ENCODE data around the gene RALBP1. TPM values are rescaled to one million over a fixed set of nuclear protein-coding genes. Genes with fewer than 3 reads are reported as not detected.

The RALBP1 gene
- total RNA-seq, 3 donors from 2014 or later, result 67.2 to 91.2 (median 82.2) TPM

DNA sequence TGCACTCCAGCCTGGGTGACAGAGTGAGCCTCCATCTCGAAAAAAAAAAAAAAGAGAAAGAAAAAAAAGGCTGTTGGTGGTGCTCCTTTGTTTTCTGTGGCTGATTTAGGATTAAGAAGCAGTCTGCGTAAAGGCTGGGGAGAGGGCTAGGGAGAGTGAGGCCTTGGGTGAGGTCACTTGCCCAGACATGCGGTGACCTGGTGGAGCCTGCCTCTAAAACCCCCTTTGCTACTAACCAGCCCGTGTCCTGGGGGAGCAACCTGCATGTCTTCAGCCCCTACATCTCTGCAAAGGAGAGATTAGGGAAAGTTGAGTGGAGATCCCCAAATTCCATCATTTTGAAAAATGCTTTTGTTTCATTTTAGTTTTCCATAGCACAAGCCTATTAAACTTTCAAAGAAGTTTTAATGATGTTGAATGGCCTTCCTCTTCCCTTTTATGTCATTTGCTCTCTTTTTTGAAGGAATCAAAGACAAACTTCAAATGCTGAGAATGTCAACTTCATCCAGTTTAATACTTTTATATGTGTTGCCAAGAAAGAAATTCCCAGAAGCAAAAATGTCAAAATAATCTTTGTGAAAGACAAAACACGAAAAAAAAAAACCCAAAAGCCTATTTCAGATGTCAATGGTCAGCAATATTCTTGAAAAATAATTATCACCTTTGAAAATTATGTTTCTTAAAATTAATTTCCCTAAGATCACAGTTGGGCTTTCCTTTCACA is 38.9 kb upstream of the RALBP1 start:
- no peak overlapping the region for H3K4me3 ChIP-seq
- no peak for DNase-seq (ENCODE audit: low spot score in 2 of 2)
- intact Hi-C loops (cut with DNase I; ENCODE audit: low total_unique reads), result no loop called here
- no peak for TF ChIP-seq POLR2AphosphoS5 (IDR thresholded peaks at IDR 0.05)
- TF ChIP-seq, protein P1, sequence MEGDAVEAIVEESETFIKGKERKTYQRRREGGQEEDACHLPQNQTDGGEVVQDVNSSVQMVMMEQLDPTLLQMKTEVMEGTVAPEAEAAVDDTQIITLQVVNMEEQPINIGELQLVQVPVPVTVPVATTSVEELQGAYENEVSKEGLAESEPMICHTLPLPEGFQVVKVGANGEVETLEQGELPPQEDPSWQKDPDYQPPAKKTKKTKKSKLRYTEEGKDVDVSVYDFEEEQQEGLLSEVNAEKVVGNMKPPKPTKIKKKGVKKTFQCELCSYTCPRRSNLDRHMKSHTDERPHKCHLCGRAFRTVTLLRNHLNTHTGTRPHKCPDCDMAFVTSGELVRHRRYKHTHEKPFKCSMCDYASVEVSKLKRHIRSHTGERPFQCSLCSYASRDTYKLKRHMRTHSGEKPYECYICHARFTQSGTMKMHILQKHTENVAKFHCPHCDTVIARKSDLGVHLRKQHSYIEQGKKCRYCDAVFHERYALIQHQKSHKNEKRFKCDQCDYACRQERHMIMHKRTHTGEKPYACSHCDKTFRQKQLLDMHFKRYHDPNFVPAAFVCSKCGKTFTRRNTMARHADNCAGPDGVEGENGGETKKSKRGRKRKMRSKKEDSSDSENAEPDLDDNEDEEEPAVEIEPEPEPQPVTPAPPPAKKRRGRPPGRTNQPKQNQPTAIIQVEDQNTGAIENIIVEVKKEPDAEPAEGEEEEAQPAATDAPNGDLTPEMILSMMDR (IDR thresholded peaks at IDR 0.05), result no peak
- no peaks in the 10 kb centered on the region for H3K36me3 ChIP-seq
- H3K27me3 ChIP-seq, result no peaks in the 10 kb centered on the region
- no peaks in the 10 kb centered on the region for H3K9me3 ChIP-seq
- H3K4me1 ChIP-seq, result no peaks in the 10 kb centered on the region
- H3K27ac ChIP-seq, result peak overlapping the region in 1 of 2 donors; percentile 19

- DNase-seq (ENCODE audit: low spot score in 2 of 2), result no peak
- no peaks in the 10 kb centered on the region for H3K9me3 ChIP-seq
- H3K27ac ChIP-seq, result peak overlapping the region; percentile 19 to 33
- intact Hi-C loops (cut with DNase I; ENCODE audit: low total_unique reads), result no loop called here
- no peaks in the 10 kb centered on the region for H3K36me3 ChIP-seq
- TF ChIP-seq POLR2AphosphoS5 (IDR thresholded peaks at IDR 0.05) (no peak), POLR2A (IDR thresholded peaks at IDR 0.05) (no peak)
- TF ChIP-seq, protein P1 (IDR thresholded peaks at IDR 0.05), result no peak
- H3K4me1 ChIP-seq, result no peaks in the 10 kb centered on the region
- H3K4me3 ChIP-seq, result no peak overlapping the region
- no peaks in the 10 kb centered on the region for H3K27me3 ChIP-seq
These were observed 38.3 kb upstream of the RALBP1 start for GRCh38 chr18:9437021-9437437.

GRCh38 chr18:9437672-9438071 is 37.6 kb upstream of the RALBP1 start:
- no peaks in the 10 kb centered on the region for H3K9me3 ChIP-seq
- intact Hi-C loops (cut with DNase I; ENCODE audit: low total_unique reads), result no loop called here
- TF ChIP-seq, protein P1 (IDR thresholded peaks at IDR 0.05), result no peak
- TF ChIP-seq POLR2AphosphoS5 (IDR thresholded peaks at IDR 0.05) (no peak), POLR2A (IDR thresholded peaks at IDR 0.05) (no peak)
- no peaks in the 10 kb centered on the region for H3K36me3 ChIP-seq
- no peaks in the 10 kb centered on the region for H3K4me1 ChIP-seq
- no peaks in the 10 kb centered on the region for H3K27me3 ChIP-seq
- no peak overlapping the region for H3K4me3 ChIP-seq
- H3K27ac ChIP-seq, result no peak overlapping the region
- no peak for DNase-seq (ENCODE audit: low spot score in 2 of 2)

- intact Hi-C loops (cut with DNase I; ENCODE audit: low total_unique reads), result no loop called here
- Histone ChIP-seq H3K9me3 (no peaks in the 10 kb centered on the region), H3K27me3 (no peaks in the 10 kb centered on the region), H3K4me3 (no peak overlapping the region), H3K4me1 (no peaks in the 10 kb centered on the region), H3K36me3 (no peaks in the 10 kb centered on the region), H3K27ac (no peak overlapping the region)
- TF ChIP-seq, protein P1 (IDR thresholded peaks at IDR 0.05), result no peak
- TF ChIP-seq POLR2AphosphoS5 (IDR thresholded peaks at IDR 0.05), result no peak
- TF ChIP-seq POLR2A (IDR thresholded peaks at IDR 0.05), result no peak
- DNase-seq (ENCODE audit: low spot score in 2 of 2), result no peak
These were observed 34.3 kb upstream of the RALBP1 start for GRCh38 chr18:9441061-9441460.

DNA sequence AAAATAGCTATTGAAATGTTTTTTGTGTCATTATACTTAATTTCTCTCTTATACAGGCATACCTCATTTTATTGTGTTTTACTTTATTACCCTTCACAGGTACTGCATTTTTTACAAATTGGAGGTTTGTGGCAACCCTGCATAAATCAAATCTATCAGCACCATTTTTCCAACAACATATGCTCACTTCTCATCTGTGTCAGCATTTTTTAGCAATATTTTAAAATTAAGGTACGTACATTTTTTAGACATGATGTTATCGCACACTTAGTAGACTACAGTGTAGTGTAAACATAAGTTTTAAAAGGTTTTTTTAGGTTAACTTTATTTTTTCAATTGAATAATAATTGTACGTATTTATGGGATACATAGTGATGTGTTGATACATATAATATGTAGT is 30.8 kb upstream of the RALBP1 start:
- H3K4me3 ChIP-seq, result no peak overlapping the region
- no peak overlapping the region for H3K27ac ChIP-seq
- H3K27me3 ChIP-seq, result no peaks in the 10 kb centered on the region
- intact Hi-C loops (cut with DNase I; ENCODE audit: low total_unique reads), result no loop called here
- no peaks in the 10 kb centered on the region for H3K4me1 ChIP-seq
- H3K36me3 ChIP-seq, result no peaks in the 10 kb centered on the region
- peaks cover 0 to 9% of the 10 kb centered on the region in 2 donors for H3K9me3 ChIP-seq
- no peak for DNase-seq (ENCODE audit: low spot score in 2 of 2)
- TF ChIP-seq POLR2A (IDR thresholded peaks at IDR 0.05), result no peak
